GM19023 (cell line): ENCODE measurements around the gene CHRM3.

ENCODE experiments used
- ATAC-seq: cut with Tn5 transposase; IDR thresholded peaks from one replicate; pipeline ENCODE4 v1.9.1; 2021; ENCODE audit warnings: mild to moderate bottlenecking, moderate library complexity; ENCODE audit not compliant: unreplicated experiment

CHRM3 gene

GRCh38 chr1:239394107-239394506 is 7.7 kb downstream of the CHRM3 start:
- no peak for ATAC-seq

GRCh38 chr1:239413916-239414315 is 27.5 kb downstream of the CHRM3 start:
- no peak for ATAC-seq

GRCh38 chr1:239417221-239417620 is 30.9 kb downstream of the CHRM3 start:
- no peak for ATAC-seq

GRCh38 chr1:239417986-239418640 is 31.7 kb downstream of the CHRM3 start:
- no peak for ATAC-seq

- ATAC-seq: no peak
Observed at GRCh38 chr1:239418681-239419080, 32.3 kb downstream of the CHRM3 start.

GRCh38 chr1:239421811-239422210 is 35.4 kb downstream of the CHRM3 start:
- no peak for ATAC-seq

- ATAC-seq: no peak
Observed at GRCh38 chr1:239422818-239423217, 36.5 kb downstream of the CHRM3 start.

- no peak for ATAC-seq
Observed at GRCh38 chr1:239426821-239427475, 40.6 kb downstream of the CHRM3 start.

- ATAC-seq: no peak
Observed at GRCh38 chr1:239427712-239428111, 41.3 kb downstream of the CHRM3 start.

- ATAC-seq: no peak
Observed at GRCh38 chr1:239428120-239428710, 41.8 kb downstream of the CHRM3 start.

- no peak for ATAC-seq
Observed at GRCh38 chr1:239429163-239429562, 42.8 kb downstream of the CHRM3 start.

- ATAC-seq: no peak
Observed at GRCh38 chr1:239432255-239432654, 45.9 kb downstream of the CHRM3 start.

GRCh38 chr1:239434181-239434580 is 47.8 kb downstream of the CHRM3 start:
- no peak for ATAC-seq
